ENCODE data around the gene PGAP6.
"Not testable (repeated sequence)": the region's sequence is repeated elsewhere in the genome, so short reads cannot be mapped to it uniquely, and the experiment has no call there.

PGAP6 gene, protein sequence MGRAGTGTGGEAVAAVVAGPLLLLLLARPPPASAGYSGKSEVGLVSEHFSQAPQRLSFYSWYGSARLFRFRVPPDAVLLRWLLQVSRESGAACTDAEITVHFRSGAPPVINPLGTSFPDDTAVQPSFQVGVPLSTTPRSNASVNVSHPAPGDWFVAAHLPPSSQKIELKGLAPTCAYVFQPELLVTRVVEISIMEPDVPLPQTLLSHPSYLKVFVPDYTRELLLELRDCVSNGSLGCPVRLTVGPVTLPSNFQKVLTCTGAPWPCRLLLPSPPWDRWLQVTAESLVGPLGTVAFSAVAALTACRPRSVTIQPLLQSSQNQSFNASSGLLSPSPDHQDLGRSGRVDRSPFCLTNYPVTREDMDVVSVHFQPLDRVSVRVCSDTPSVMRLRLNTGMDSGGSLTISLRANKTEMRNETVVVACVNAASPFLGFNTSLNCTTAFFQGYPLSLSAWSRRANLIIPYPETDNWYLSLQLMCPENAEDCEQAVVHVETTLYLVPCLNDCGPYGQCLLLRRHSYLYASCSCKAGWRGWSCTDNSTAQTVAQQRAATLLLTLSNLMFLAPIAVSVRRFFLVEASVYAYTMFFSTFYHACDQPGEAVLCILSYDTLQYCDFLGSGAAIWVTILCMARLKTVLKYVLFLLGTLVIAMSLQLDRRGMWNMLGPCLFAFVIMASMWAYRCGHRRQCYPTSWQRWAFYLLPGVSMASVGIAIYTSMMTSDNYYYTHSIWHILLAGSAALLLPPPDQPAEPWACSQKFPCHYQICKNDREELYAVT

DNA sequence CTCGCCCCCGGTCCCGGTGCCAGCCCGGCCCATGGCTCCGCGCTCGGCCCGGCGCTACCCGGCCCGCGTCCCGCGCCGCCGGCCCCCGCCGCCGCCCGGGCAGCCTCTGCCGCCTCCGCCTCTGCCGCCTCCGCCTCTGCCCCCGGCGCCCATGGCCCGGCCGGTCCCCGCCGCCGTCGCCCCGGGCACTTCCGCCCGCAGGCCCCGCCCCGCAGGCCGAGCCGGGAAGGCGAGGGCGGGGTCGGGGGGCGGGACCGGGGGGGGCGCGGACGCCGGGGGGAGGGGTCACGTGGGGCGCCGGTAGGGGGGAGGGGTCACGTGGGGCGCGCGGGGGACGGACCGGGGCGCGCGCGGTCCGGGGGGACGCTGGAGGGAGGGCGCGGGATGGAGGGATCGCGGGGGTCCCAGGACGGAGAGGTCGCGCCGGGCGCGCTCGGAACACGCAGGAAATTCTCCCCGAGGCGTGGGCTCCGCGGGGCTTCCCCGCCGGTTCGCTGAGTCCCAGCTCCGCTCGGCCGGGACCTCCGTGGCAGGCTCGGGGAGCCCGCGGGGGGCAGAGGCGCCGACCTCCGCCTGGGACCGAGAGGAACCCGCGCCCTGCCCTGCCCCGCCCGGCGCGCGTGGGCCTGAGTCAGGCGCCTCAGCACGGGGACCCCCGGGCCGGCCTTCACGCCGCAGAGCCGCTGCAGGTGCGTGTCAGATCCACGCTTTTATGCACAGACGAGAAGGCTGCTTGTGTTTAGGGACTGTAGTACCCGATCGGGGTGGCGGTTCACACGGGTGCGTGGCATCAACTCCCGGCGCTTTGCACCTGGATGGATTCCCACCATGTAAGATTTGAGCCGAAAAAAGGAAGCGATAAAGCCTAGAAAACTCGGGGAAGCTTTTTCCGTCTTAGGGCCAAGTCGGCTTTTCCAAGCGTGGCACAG lies at the start of gene PGAP6:
Gene PGAP6 (minus strand): TSS at position 190 of the 929 bp plus-strand sequence. CDS start 157 bp downstream, at position 33.
- DNase-seq = peak; percentile 78 to 86
- TF ChIP-seq POLR2A (IDR thresholded peaks at IDR 0.05; ENCODE audit: low read length) (no peak), GATA1 (IDR thresholded peaks at IDR 0.05; ENCODE audit: low read depth, low read length) (no peak)

DNA sequence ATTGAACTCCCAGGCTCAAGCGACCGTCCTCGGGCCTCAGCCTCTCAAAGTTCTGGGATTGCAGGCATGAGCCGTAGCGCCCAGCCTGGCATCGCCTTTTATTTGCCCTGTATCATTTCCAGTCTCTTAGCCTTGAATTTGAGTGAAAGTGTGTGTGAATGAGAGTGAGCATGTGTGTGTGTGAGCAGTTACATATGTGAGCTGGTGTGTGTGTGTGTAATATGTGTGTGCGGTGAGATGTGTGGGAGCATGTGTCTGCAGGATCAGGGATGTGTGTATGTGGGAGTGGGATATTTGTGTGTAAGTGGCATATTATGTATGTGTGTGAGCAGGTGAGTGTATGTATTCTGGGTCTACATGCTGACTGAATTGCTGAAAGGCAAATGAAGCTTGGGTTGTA lies 49.1 kb upstream of the PGAP6 start:
- TF ChIP-seq POLR2A (IDR thresholded peaks at IDR 0.05; ENCODE audit: low read length) (no peak), GATA1 (IDR thresholded peaks at IDR 0.05; ENCODE audit: low read depth, low read length) (no peak)
- no peak for DNase-seq

DNA sequence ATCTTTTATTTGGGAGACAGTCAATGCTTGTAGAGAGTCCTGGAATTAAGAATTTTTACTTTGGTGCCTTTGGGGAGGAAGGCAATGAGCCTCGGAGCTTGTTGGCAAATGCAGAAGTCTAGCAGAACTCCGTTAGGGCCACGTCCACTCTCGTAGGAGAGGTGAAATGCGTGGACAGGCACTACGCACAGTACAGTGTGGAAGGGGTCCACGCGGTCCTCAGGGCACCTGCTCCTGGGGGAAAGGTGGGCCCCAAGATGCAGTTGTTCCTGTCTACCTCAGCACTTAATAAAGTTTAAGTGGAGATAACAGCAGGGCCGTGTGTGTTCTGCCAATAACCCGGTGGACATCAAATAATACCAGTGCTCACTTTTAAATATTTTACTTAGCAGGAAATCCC lies 45.5 kb upstream of the PGAP6 start:
- no peak for DNase-seq
- TF ChIP-seq POLR2A (IDR thresholded peaks at IDR 0.05; ENCODE audit: low read length) (no peak), GATA1 (IDR thresholded peaks at IDR 0.05; ENCODE audit: low read depth, low read length) (no peak)

DNA sequence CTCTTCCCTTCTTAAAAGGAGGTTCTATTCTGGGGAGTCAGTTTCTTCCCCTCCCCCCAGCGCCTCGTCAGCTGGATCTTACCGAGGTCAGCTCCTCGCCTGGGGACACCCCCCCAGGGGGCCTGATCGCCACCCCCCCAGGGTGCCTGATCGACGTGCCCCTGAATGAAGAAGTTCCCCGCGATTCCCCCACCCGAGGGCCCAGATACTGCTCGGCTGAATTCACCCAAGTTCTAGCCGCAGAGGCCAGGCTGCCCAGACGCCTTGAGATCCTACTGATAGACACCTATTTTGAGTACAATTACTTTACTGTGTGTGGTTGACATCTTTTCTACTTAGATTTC lies 45.1 kb upstream of the PGAP6 start:
- TF ChIP-seq POLR2A (IDR thresholded peaks at IDR 0.05; ENCODE audit: low read length) (no peak), GATA1 (IDR thresholded peaks at IDR 0.05; ENCODE audit: low read depth, low read length) (no peak)
- peak; percentile 44 to 49 for DNase-seq

DNA sequence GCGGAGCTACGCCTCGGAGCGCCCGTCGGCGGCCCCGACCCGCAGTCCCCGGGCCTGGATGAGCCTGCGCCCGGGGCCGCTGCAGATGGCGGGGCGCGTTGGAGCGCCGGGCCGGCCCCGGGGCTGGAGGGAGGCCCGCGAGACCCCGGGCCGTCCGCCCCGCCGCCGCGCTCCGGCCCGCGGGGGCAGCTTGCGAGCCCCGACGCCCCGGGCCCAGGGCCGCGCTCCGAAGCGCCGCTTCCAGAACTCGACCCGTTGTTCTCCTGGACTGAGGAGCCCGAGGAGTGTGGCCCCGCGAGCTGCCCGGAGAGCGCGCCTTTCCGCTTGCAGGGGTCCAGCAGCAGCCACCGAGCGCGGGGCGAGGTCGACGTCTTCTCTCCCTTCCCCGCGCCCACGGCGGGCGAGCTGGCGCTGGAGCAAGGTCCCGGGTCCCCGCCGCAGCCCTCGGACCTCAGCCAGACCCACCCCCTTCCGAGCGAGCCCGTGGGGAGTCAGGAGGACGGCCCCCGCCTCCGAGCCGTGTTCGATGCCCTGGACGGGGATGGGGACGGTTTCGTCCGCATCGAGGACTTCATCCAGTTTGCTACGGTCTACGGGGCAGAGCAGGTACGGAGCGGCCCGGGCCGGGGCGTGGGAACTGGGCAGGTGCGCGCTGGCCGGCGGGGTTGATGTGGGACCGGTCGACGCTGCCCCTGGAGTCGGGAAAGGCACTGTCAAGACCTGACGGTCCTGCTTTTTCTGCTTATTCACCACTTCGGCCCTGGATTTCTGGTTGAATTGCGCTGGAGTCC lies 44.5 kb upstream of the PGAP6 start:
- no peak for TF ChIP-seq POLR2A (IDR thresholded peaks at IDR 0.05; ENCODE audit: low read length)
- TF ChIP-seq GATA1 (IDR thresholded peaks at IDR 0.05; ENCODE audit: low read depth, low read length) = no peak
- DNase-seq = peak; percentile 44 to 60

DNA sequence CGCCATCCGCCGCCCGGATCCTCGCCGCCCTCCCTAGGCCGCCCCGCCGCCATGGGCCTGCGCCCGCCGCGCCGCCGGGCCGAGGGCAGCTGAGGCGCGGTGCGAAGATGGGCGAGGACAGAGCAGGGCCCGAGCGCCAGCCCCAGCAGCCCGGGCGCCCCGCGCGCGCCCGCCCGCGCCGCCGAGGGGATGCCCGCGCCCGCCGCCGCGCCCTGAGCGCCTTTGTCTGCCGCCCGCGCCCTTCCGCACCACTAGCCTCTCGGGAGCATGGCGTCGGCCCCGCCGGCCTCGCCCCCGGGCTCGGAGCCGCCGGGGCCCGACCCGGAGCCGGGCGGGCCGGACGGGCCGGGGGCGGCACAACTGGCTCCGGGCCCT lies 43.9 kb upstream of the PGAP6 start:
- no peak for TF ChIP-seq GATA1 (IDR thresholded peaks at IDR 0.05; ENCODE audit: low read depth, low read length)
- no peak for TF ChIP-seq POLR2A (IDR thresholded peaks at IDR 0.05; ENCODE audit: low read length)
- DNase-seq = peak in 1 of 2 experiments; percentile 66

DNA sequence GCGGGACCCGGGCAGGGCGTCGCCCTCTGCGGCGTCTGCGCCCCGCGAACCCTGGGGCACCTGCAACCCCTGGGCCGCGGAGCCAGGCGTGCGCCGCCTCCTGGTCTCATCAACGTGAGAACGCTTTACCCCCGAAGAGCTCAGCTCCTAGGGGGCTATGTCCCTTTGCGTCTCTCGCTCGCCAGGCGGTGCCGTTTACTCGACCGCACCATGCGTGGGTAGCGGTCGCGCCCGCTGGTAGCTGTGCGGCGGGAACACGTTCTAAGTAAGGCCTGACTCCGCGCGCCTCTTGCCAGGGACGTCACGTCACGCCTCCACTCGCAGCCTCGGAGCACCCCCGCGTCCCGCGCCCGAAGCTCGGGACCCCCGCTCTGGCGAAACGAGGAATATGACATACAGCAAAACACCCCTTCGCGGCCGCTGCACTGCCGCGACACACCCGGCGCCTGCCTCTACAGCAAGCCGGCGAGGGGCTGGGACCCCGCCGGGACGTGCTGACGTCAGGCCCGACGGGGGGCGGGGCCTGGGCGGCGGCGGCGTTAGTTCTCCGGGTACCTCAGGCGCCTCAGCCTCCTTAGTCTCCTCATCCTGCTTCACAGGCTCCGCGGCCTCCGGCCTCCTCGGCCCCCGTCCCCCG lies 43.4 kb upstream of the PGAP6 start, which contains the start of gene RAB11FIP3:
Gene RAB11FIP3 (plus strand): TSS at position 568 of the 637 bp plus-strand sequence. CDS start 358 bp downstream, outside the sequence.
- peak; percentile 86 to 90 for DNase-seq
- TF ChIP-seq POLR2A (IDR thresholded peaks at IDR 0.05; ENCODE audit: low read length) = peak; percentile 73
- no peak for TF ChIP-seq GATA1 (IDR thresholded peaks at IDR 0.05; ENCODE audit: low read depth, low read length)

DNA sequence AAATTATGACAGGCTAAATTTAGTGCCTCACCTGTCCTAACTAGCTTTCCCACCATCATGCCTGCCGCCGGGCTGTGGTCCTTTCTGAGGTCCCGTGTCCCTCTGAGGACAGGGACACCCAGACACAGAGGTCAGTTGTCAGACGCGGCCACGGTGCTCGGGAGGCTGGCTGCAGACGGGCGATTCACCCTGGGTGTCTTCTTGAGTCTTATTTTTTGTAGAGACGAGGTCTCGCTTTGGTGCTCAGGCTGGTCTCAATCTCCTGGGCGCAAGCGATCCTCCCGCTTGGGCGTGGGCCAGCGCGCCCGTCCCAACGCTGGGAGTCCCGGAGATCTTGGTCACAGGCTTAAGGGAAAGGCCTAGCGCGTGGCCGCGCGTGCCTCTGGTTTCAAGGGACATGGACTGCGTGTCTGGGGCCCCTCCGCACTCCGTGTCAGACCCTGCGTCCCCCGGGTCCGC lies 42.9 kb upstream of the PGAP6 start:
- TF ChIP-seq POLR2A (IDR thresholded peaks at IDR 0.05; ENCODE audit: low read length) = no peak
- no peak for TF ChIP-seq GATA1 (IDR thresholded peaks at IDR 0.05; ENCODE audit: low read depth, low read length)
- DNase-seq = peak; percentile 68 to 74

DNA sequence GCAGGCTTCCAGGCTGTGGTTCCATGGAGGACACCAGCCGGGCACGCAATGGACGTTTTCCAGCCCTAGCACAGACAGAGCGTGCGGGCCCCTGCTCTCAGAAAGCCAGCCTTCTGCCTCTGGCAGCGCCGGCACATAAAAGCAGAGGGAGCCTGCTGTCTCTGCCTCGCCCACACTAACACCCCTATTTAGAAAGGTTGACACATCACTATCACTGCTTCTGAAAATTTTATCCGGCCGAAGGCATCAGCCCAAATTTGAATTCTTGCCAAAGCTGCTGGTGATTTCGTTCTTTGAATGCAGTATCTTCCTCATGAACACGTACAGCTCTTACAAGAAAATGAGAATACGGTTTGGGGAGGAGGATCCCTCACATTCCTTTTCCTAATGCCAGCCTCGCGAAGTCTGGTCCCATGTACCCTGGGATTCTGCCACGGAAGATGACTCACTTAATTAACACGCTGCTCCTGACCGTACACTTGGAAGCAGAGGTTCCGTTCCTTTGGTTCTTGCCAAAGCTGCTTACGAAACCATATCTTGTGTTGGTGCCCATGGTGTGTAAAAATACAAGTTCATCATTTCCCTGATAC lies 42.4 kb upstream of the PGAP6 start:
- peak; percentile 29 to 41 for DNase-seq
- TF ChIP-seq GATA1 (IDR thresholded peaks at IDR 0.05; ENCODE audit: low read depth, low read length) = no peak
- no peak for TF ChIP-seq POLR2A (IDR thresholded peaks at IDR 0.05; ENCODE audit: low read length)

DNA sequence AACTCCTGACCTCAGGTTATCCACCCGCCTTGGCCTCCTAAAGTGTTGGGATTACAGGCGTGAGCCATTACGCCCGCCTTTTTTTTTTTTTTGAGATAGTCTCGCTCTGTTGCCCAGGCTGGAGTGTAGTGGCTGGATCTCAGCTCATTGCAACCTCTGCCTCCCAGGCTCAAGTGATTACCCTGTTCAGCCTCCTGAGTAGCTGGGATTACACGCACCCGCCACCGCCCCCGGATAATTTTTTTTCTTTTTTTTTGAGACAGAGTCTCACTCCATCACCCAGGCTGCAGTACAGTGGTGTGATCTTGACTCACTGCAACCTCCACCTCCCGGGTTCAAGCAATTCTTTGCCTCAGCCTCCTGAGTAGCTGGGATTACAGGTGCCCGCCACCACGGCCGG lies 40.4 kb upstream of the PGAP6 start:
- DNase-seq = not testable (repeated sequence)

DNA sequence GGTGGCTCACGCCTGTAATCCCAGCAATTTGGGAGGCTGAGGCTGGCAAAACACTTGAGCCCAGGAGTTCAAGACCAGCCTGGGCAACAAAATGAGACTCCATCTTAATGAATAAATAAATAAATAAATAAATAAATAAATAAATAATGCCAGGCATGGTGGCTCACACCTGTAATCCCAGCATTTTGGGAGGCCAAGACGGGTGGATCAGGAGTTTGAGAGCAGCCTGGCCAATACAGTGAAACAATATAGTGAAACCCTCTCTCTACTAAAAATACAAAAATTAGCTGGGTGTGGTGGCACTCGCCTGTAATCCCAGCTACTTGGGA lies 33.4 kb upstream of the PGAP6 start:
- not testable (repeated sequence) for DNase-seq

DNA sequence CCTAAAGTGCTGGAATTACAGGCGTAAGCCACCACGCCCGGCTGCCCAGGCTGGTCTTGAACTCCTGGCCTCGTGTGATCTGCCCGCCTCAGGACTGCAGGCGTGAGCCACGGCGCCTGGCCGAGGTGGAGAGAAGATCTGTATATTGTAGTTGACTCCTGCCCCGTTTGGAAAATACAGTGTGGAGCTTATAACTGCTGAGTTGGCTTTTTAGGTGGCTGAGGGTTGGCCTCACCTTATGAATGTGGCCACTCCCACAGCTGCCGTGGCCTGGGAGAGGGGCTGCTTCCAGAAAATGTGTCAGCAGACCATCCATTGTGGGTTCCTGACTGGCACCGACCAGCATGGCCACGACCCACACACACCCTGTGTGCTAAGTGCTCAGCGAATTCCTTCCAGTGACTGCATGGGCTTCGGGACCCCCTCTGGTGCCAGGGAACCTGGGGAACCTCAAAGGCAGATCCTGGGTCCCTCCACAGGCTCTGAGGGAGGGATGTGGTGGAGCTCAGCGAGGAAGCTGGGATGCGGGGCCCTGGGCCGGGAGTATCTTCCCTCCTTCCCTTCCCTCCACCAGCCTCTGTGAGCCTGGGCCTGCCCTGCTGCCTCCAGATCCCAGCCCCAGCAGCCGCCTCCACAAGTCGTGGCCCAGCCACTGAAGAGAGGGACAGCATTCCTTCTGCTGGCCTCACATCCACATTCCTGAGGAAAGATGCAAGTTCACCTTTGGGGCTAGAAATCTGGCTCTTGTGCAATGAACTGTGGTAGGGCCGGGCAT lies 32.8 kb upstream of the PGAP6 start:
- no peak for DNase-seq
- TF ChIP-seq POLR2A (IDR thresholded peaks at IDR 0.05; ENCODE audit: low read length) = no peak
- no peak for TF ChIP-seq GATA1 (IDR thresholded peaks at IDR 0.05; ENCODE audit: low read depth, low read length)

All from erythroblast (primary cell).